ENCODE measurements around the gene GABRB3.

The GABRB3 gene

GRCh38 chr15:26772154-26773066 lies at the start of gene GABRB3:
TSS of gene GABRB3 (minus strand) at chr15:26773066.
- peaks cover 57% of the 10 kb centered on the region for H3K27me3 Mint-ChIP-seq
- H3K4me1 Mint-ChIP-seq: peaks cover 4% of the 10 kb centered on the region
- DNase-seq: no peak
- no peaks in the 10 kb centered on the region for H3K9me3 Mint-ChIP-seq
- no peak for ATAC-seq
- H3K27ac Mint-ChIP-seq: peak within 1 kb of the TSS in 1 of 2 donors; percentile 8
- peak within 1 kb of the TSS; percentile 53 to 57 for H3K4me3 Mint-ChIP-seq

GRCh38 chr15:26807517-26808427 lies 34.9 kb upstream of the GABRB3 start:
- H3K27ac Mint-ChIP-seq: no peak overlapping the region
- no peak overlapping the region for H3K4me3 Mint-ChIP-seq
- H3K27me3 Mint-ChIP-seq: no peaks in the 10 kb centered on the region
- peaks cover 8 to 10% of the 10 kb centered on the region in 2 donors for H3K9me3 Mint-ChIP-seq
- DNase-seq (no peak), ATAC-seq (no peak)
- H3K4me1 Mint-ChIP-seq: no peaks in the 10 kb centered on the region

GRCh38 chr15:26806574-26806973 lies 33.7 kb upstream of the GABRB3 start:
- peaks cover 0 to 4% of the 10 kb centered on the region in 2 donors for H3K9me3 Mint-ChIP-seq
- H3K4me1 Mint-ChIP-seq: no peaks in the 10 kb centered on the region
- no peak for DNase-seq
- H3K27me3 Mint-ChIP-seq: no peaks in the 10 kb centered on the region
- H3K4me3 Mint-ChIP-seq: no peak overlapping the region
- no peak overlapping the region for H3K27ac Mint-ChIP-seq
- no peak for ATAC-seq

GRCh38 chr15:26806151-26806550 lies 33.3 kb upstream of the GABRB3 start:
- no peaks in the 10 kb centered on the region for H3K4me1 Mint-ChIP-seq
- no peak overlapping the region for H3K27ac Mint-ChIP-seq
- H3K27me3 Mint-ChIP-seq: no peaks in the 10 kb centered on the region
- H3K4me3 Mint-ChIP-seq: no peak overlapping the region
- peaks cover 0 to 4% of the 10 kb centered on the region in 2 donors for H3K9me3 Mint-ChIP-seq
- ATAC-seq (no peak), DNase-seq (no peak)

GRCh38 chr15:26805470-26805869 lies 32.6 kb upstream of the GABRB3 start:
- H3K4me3 Mint-ChIP-seq: no peak overlapping the region
- H3K4me1 Mint-ChIP-seq: no peaks in the 10 kb centered on the region
- no peak overlapping the region for H3K27ac Mint-ChIP-seq

GRCh38 chr15:26804063-26804804 lies 31.4 kb upstream of the GABRB3 start:
- H3K9me3 Mint-ChIP-seq: peaks cover 0 to 4% of the 10 kb centered on the region in 2 donors
- ATAC-seq: no peak
- no peaks in the 10 kb centered on the region for H3K27me3 Mint-ChIP-seq
- no peak for DNase-seq
- no peak overlapping the region for H3K27ac Mint-ChIP-seq
- no peak overlapping the region for H3K4me3 Mint-ChIP-seq
- no peaks in the 10 kb centered on the region for H3K4me1 Mint-ChIP-seq

More at GRCh38 chr15:26805470-26805869, 32.6 kb upstream of the GABRB3 start:
- H3K27me3 Mint-ChIP-seq: no peaks in the 10 kb centered on the region
- no peak for ATAC-seq
- no peak for DNase-seq
- peaks cover 0 to 4% of the 10 kb centered on the region in 2 donors for H3K9me3 Mint-ChIP-seq

- Mint-ChIP-seq H3K4me3 (no peak overlapping the region), H3K27me3 (no peaks in the 10 kb centered on the region), H3K4me1 (no peaks in the 10 kb centered on the region), H3K27ac (no peak overlapping the region), H3K9me3 (peaks cover 9 to 11% of the 10 kb centered on the region in 2 donors)
- ATAC-seq (no peak), DNase-seq (no peak)
Measured at GRCh38 chr15:26790118-26790517, 17.3 kb upstream of the GABRB3 start.

GRCh38 chr15:26781816-26782215 lies 8.9 kb upstream of the GABRB3 start:
- H3K27ac Mint-ChIP-seq: no peak overlapping the region
- no peaks in the 10 kb centered on the region for H3K4me1 Mint-ChIP-seq
- peaks cover 16% of the 10 kb centered on the region for H3K27me3 Mint-ChIP-seq
- peaks cover 8 to 11% of the 10 kb centered on the region in 2 donors for H3K9me3 Mint-ChIP-seq
- DNase-seq: no peak
- H3K4me3 Mint-ChIP-seq: no peak overlapping the region
- ATAC-seq: no peak

GRCh38 chr15:26773917-26774316 lies 1.1 kb upstream of the GABRB3 start:
- no peak for ATAC-seq
- Mint-ChIP-seq H3K9me3 (peaks cover under 1 to 1% of the 10 kb centered on the region in 2 donors), H3K4me3 (peak overlapping the region; percentile 14 to 57), H3K4me1 (peaks cover 4% of the 10 kb centered on the region), H3K27ac (peak overlapping the region in 1 of 2 donors; percentile 8), H3K27me3 (peaks cover 66% of the 10 kb centered on the region)
- no peak for DNase-seq

- no peaks in the 10 kb centered on the region for H3K9me3 Mint-ChIP-seq
- ATAC-seq: no peak
- H3K27me3 Mint-ChIP-seq: peaks cover 65% of the 10 kb centered on the region
- H3K27ac Mint-ChIP-seq: peak overlapping the region in 1 of 2 donors; percentile 8
- peak overlapping the region; percentile 14 to 57 for H3K4me3 Mint-ChIP-seq
- peaks cover 4% of the 10 kb centered on the region for H3K4me1 Mint-ChIP-seq
- no peak for DNase-seq
Measured at GRCh38 chr15:26773067-26773877, 406 bp upstream of the GABRB3 start.

GRCh38 chr15:26771578-26772153 lies 1.2 kb downstream of the GABRB3 start:
- H3K9me3 Mint-ChIP-seq: no peaks in the 10 kb centered on the region
- no peak for ATAC-seq
- H3K4me3 Mint-ChIP-seq: peak overlapping the region in 1 of 2 donors; percentile 23
- H3K27me3 Mint-ChIP-seq: peaks cover 57% of the 10 kb centered on the region
- no peak overlapping the region for H3K27ac Mint-ChIP-seq
- no peak for DNase-seq
- H3K4me1 Mint-ChIP-seq: peaks cover 4% of the 10 kb centered on the region

- DNase-seq (no peak), ATAC-seq (no peak)
- no peak overlapping the region for H3K4me3 Mint-ChIP-seq
- H3K9me3 Mint-ChIP-seq: no peaks in the 10 kb centered on the region
- peaks cover 4% of the 10 kb centered on the region for H3K4me1 Mint-ChIP-seq
- H3K27me3 Mint-ChIP-seq: peaks cover 57% of the 10 kb centered on the region
- no peak overlapping the region for H3K27ac Mint-ChIP-seq
Measured at GRCh38 chr15:26771168-26771567, 1.7 kb downstream of the GABRB3 start.

- Mint-ChIP-seq H3K9me3 (no peaks in the 10 kb centered on the region), H3K27ac (no peak overlapping the region), H3K4me3 (no peak overlapping the region), H3K27me3 (peaks cover 28% of the 10 kb centered on the region), H3K4me1 (peaks cover 4% of the 10 kb centered on the region)
- ATAC-seq (no peak), DNase-seq (no peak)
Measured at GRCh38 chr15:26767169-26767670, 5.6 kb downstream of the GABRB3 start.

- no peaks in the 10 kb centered on the region for H3K9me3 Mint-ChIP-seq
- no peak overlapping the region for H3K4me3 Mint-ChIP-seq
- peaks cover 19% of the 10 kb centered on the region for H3K27me3 Mint-ChIP-seq
- ATAC-seq: no peak
- no peak overlapping the region for H3K27ac Mint-ChIP-seq
- no peaks in the 10 kb centered on the region for H3K4me1 Mint-ChIP-seq
- DNase-seq: no peak
Measured at GRCh38 chr15:26766262-26766661, 6.6 kb downstream of the GABRB3 start.

Measured in stimulated activated naive CD8-positive, alpha-beta T cell treated with anti-CD3 and anti-CD28 coated beads, Interleukin-15, amount 100 ng/mL, for 72 hours (primary cell).